A673 (cell line): Measurements from ENCODE around the gene SLC38A1. TPM values are rescaled to one million over a fixed set of nuclear protein-coding genes. Genes with fewer than 3 reads are reported as not detected.

Source experiments
- BruUV-seq: library from RNA; stranded (reverse); fragments of 400-500 nt; replicated peaks from 2 replicates; lab custom pipeline; 2021; lab: Mats Ljungman, UMichigan
- CTCF ChIA-PET: fragments of 300-600 bp; sonication (Branson Sonifier 250); formaldehyde crosslinking; loops from one replicate; lab custom pipeline; 2022; ENCODE audit warnings: antibody characterized with exemption; lab: Charles Lee
- POLR2A ChIA-PET: fragments of 300-600 bp; sonication (Branson Sonifier 250); formaldehyde crosslinking; loops from one replicate; lab custom pipeline; 2022; ENCODE audit warnings: antibody characterized with exemption; ENCODE audit not compliant: low non-redundant PET; lab: Charles Lee
- DNase-seq: peaks from one replicate; pipeline ENCODE4 v3.0.0-alpha.2; 2015; ENCODE audit warnings: low spot score
- H3K27ac ChIP-seq: fragments of 200-600 bp; sonication (generic); 2 replicates; pipeline ENCODE4 v1.5.1; 2016; ENCODE audit warnings: mixed run types, low read depth, mild to moderate bottlenecking, mixed read lengths, antibody characterized with exemption, low read length; ENCODE audit not compliant: poor library complexity, severe bottlenecking
- H3K27me3 ChIP-seq: fragments of 200-600 bp; sonication (generic); replicated peaks from 2 replicates; pipeline ENCODE4 v1.6.1; 2017; ENCODE audit warnings: mixed run types, low read depth, mild to moderate bottlenecking, mixed read lengths, antibody characterized with exemption, low read length; ENCODE audit not compliant: insufficient read depth, poor library complexity
- H3K36me3 ChIP-seq: fragments of 200-600 bp; sonication (generic); 2 replicates; pipeline ENCODE4 v1.6.1; 2016; ENCODE audit warnings: mixed run types, mild to moderate bottlenecking, mixed read lengths, antibody characterized with exemption, low read length; ENCODE audit not compliant: insufficient read depth, poor library complexity, severe bottlenecking
- H3K4me1 ChIP-seq: fragments of 200-600 bp; sonication (generic); 2 replicates; pipeline ENCODE4 v1.6.1; 2017; ENCODE audit warnings: mixed run types, mild to moderate bottlenecking, mixed read lengths, antibody characterized with exemption, low read length; ENCODE audit not compliant: insufficient read depth, poor library complexity, severe bottlenecking
- H3K4me3 ChIP-seq: fragments of 200-600 bp; sonication (generic); 2 replicates; pipeline ENCODE4 v1.5.1; 2016; ENCODE audit warnings: low read depth, mixed run types, mild to moderate bottlenecking, mixed read lengths, low read length; ENCODE audit not compliant: poor library complexity, severe bottlenecking
- H3K9me3 ChIP-seq: fragments of 200-600 bp; sonication (generic); 2 replicates; pipeline ENCODE4 v1.6.1; 2016; ENCODE audit warnings: mixed run types, low read depth, mild to moderate bottlenecking, mixed read lengths, antibody characterized with exemption, low read length; ENCODE audit not compliant: poor library complexity, severe bottlenecking
- EZH2 ChIP-seq: fragments of 200-600 bp; sonication (generic); IDR thresholded peaks from 2 replicates; pipeline ENCODE4 v1.6.1; 2017; ENCODE audit warnings: borderline replicate concordance, low read depth, mild to moderate bottlenecking, mixed read lengths, antibody characterized with exemption, low read length; ENCODE audit not compliant: poor library complexity, severe bottlenecking
- intact Hi-C: fragments of 100-400 bp; cut with micrococcal nuclease; formaldehyde crosslinking; loops from one replicate; pipeline ENCODE4 v1.10.0; 2022; ENCODE audit not compliant: unreplicated experiment
- total RNA-seq: library from RNA; stranded (reverse); gene quantifications from 2 replicates; pipeline ENCODE4 v1.2.3, GENCODE V29; 2021
- TF ChIP-seq, protein P1 (sequence below): fragments of 300-800, 200-600 bp; sonication (generic); conservative IDR thresholded peaks from 2 replicates; pipeline ENCODE4 v1.5.1; 2017; ENCODE audit warnings: low read depth, mild to moderate bottlenecking, antibody characterized with exemption, low read length, moderate library complexity, mixed read lengths

SLC38A1 gene
- total RNA-seq, 1 experiment from 2014 or later, result 78.9 TPM

DNA sequence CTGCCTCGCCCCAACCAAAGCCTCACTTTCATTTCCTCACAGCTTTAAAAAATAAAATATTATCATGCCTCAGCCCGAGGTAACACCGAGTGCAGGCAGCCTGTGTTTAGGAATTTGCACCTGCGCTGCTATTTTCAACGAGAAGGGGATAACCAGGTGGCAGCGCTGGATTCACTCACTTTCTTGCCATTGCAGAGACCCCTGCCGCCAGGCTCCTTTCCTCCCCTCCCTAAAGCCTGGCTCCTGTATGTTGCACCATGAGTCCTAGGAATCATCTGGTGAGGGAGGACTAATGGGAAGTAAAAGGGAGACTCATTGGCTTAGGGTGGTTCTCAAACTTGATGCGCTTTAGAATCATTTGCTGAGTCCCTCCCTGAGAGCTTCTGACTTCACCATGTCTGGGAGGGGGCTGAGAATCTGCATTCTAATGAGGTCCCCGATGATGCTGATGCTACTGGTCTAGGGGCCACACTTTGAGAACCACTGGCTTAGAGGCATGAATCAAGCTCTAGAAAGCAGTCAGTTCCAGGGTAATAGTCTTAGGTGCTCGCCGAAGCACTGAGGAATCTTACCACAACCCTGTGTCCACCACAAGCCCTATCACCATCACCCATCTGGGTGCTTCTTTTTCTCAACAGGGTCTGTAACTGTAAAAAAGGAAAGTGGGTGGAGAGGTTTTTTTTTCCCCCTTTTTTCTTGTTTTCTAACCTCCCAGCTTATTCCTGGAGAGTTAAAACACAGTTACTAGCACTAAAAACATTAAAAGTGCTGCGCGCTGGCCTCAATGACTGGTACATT, 83.8 kb downstream of the SLC38A1 start:
- Histone ChIP-seq H3K27ac (no peak overlapping the region), H3K36me3 (peaks cover 5% of the 10 kb centered on the region), H3K9me3 (no peaks in the 10 kb centered on the region), H3K4me1 (peaks cover 9% of the 10 kb centered on the region), H3K27me3 (no peaks in the 10 kb centered on the region), H3K4me3 (no peak overlapping the region)
- ChIA-PET CTCF (no interaction called here), POLR2A (no interaction called here)
- intact Hi-C loops, result no loop called here
- TF ChIP-seq EZH2, result no peak
- TF ChIP-seq, protein P1, sequence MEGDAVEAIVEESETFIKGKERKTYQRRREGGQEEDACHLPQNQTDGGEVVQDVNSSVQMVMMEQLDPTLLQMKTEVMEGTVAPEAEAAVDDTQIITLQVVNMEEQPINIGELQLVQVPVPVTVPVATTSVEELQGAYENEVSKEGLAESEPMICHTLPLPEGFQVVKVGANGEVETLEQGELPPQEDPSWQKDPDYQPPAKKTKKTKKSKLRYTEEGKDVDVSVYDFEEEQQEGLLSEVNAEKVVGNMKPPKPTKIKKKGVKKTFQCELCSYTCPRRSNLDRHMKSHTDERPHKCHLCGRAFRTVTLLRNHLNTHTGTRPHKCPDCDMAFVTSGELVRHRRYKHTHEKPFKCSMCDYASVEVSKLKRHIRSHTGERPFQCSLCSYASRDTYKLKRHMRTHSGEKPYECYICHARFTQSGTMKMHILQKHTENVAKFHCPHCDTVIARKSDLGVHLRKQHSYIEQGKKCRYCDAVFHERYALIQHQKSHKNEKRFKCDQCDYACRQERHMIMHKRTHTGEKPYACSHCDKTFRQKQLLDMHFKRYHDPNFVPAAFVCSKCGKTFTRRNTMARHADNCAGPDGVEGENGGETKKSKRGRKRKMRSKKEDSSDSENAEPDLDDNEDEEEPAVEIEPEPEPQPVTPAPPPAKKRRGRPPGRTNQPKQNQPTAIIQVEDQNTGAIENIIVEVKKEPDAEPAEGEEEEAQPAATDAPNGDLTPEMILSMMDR, result no peak
- DNase-seq, result no peak
- BruUV-seq, result no TSS peak

DNA sequence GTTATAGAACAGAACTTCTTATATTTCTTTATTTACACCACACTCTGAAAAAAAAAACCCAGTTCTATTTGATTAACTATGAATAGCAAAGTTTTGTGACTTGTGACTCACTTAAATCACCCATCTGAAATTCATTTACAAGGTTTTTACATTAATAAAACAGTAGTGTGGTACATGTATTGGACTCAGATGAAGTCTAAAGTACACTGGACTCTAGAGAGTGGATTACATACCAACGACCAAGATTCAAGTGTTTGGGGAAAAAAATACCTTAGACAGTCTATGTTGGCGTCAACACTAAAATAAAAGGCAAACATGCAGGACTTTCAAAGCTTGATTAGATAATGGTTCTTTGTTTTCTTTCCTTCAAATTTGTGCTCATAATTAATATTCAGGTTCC, 85.7 kb downstream of the SLC38A1 start:
- intact Hi-C loops, result no loop called here
- Histone ChIP-seq H3K27ac (no peak overlapping the region), H3K4me1 (peaks cover 9% of the 10 kb centered on the region), H3K4me3 (no peak overlapping the region), H3K9me3 (no peaks in the 10 kb centered on the region), H3K36me3 (no peaks in the 10 kb centered on the region), H3K27me3 (no peaks in the 10 kb centered on the region)
- ChIA-PET POLR2A (no interaction called here), CTCF (no interaction called here)
- DNase-seq, result no peak
- BruUV-seq, result no TSS peak
- TF ChIP-seq, protein P1, result no peak
- no peak for TF ChIP-seq EZH2

- Histone ChIP-seq H3K36me3 (no peaks in the 10 kb centered on the region), H3K9me3 (no peaks in the 10 kb centered on the region), H3K4me3 (no peak overlapping the region), H3K4me1 (no peaks in the 10 kb centered on the region), H3K27me3 (no peaks in the 10 kb centered on the region), H3K27ac (no peak overlapping the region)
- ChIA-PET CTCF (no interaction called here), POLR2A (no interaction called here)
- intact Hi-C loops, result no loop called here
- no TSS peak for BruUV-seq
- TF ChIP-seq, protein P1, result no peak
- TF ChIP-seq EZH2, result no peak
- DNase-seq, result no peak
These were observed 87.4 kb downstream of the SLC38A1 start for GRCh38 chr12:46181465-46181864.
